ENCODE measurements around the gene GSAP. TPM values are rescaled to one million over a fixed set of nuclear protein-coding genes. Genes with fewer than 3 reads are reported as not detected.

Gene GSAP
- polyA plus RNA-seq, 4 donors: 8.3 to 14.3 (median 11.2) TPM

- DNase-seq (ENCODE audit: low read depth in 4 of 4, low spot score in 2 of 4): no peak
These were observed 24.9 kb upstream of the GSAP start for GRCh38 chr7:77441046-77441445.

GRCh38 chr7:77439572-77439971 lies 23.4 kb upstream of the GSAP start:
- DNase-seq (ENCODE audit: low read depth in 4 of 4, low spot score in 2 of 4): no peak

DNA sequence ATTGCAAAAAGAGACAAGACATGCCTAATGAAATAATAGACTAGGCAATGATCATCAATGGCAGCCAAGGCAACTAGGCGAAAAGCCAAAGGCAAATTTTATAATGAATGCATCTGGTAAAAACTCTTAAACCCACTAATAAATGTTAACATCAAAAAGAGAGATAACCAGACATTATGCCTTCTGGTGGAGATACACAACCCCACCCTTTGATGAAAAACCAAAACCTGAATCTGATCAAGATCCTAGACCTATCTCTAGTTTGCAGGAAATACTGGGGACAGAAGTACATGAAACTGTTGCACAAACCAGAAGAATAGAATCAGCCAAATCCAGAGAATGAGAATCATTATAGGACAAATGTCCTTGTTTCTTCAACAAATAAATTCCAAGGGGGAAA lies 22.0 kb upstream of the GSAP start:
- no peak for DNase-seq (ENCODE audit: low read depth in 4 of 4, low spot score in 2 of 4)

- DNase-seq (ENCODE audit: low read depth in 4 of 4, low spot score in 2 of 4): no peak
These were observed 18.6 kb upstream of the GSAP start for GRCh38 chr7:77434570-77435275.

- DNase-seq (ENCODE audit: low read depth in 4 of 4, low spot score in 2 of 4): no peak
These were observed 17.8 kb upstream of the GSAP start for GRCh38 chr7:77433901-77434300.

- no peak for DNase-seq (ENCODE audit: low read depth in 4 of 4, low spot score in 2 of 4)
These were observed 14.8 kb upstream of the GSAP start for GRCh38 chr7:77430927-77431326.

GRCh38 chr7:77428777-77429231 lies 12.7 kb upstream of the GSAP start:
- no peak for DNase-seq (ENCODE audit: low read depth in 4 of 4, low spot score in 2 of 4)

GRCh38 chr7:77427996-77428603 lies 12.0 kb upstream of the GSAP start:
- no peak for DNase-seq (ENCODE audit: low read depth in 4 of 4, low spot score in 2 of 4)

DNA sequence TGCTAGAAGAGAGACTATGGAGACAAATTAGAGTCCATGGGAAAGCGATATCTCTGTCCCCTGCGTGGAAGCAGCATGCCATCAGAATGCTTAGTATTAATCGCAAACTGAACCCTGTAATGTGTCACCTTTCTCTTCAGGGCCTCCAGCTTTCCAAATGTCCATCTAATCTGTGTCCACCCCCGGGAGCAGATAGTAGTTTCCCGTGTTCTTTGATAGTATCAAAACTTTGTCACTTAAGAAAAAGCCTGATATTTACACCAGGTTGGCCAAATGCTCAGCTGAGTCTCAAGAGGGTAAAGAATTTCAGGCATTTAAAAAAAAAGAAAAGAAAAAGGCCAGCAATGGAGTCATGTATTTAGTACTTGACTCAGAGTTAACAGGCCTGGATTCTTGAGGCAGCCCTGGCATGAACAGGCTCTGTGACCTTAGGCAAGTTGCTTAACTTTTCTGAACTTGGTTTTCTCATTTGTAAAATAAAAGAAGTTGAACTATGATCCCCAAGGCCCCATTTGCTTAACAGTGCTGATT lies 10.4 kb upstream of the GSAP start:
- no peak for DNase-seq (ENCODE audit: low read depth in 4 of 4, low spot score in 2 of 4)

DNA sequence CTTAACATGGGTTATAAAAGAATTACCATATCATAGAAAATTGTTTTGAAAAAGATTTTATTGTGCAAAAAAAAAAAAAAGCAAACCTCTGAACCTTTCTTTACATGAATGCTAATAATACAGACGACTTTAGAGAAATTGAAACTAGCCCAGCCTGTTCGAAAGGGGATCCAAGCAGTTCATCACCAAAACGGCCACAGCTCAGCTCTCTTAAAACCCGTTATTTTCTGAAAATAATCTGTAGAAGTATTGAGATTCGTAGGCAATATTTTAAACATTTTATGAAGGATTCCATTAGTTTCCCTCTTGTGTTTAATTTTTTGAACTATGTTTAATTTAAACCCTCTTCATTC lies 9.9 kb upstream of the GSAP start:
- no peak for DNase-seq (ENCODE audit: low read depth in 4 of 4, low spot score in 2 of 4)

DNA sequence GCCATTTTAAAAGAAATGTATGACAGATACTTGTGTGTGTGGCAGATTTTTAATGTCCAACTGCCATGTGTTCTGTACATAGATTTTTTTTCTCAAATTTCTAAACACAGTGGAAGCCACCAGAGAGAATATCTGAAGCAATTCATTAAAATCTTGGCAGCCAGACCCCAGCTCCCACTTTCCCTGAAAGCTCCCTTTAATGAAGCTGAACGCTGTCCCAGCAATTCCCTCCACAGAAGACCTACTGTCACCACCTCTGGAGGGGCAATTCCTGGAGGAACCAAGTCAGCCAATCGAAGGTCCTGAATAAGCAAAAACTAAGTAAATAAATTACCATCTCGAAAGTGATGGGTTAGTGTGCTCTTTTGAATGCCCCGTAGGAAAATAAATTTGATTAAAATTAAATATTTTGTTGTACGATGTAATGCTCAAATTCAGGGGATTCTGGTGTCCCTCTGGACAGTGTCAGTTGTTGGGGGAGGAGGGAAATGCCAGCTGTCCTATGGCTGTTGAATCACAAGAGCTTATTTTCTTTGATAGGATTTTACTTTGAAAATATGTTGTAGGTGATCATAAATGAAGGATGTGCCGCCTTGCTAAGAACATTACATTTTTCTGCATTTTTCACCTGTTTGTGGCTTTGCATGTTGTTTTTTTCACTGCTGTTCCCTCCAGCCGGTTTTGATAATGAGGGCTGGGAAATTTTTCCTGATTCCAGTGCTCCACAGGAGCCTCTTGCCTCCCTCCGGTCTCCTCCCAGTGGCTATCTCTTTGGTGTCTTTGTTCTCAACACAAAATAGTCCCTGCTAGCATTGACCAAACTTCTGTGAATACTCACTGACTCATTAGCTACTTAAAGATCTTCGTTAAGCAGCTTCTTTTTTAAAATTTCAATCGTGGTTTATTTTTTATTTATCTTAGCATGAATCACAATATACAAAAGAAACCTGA lies 9.2 kb upstream of the GSAP start:
- no peak for DNase-seq (ENCODE audit: low read depth in 4 of 4, low spot score in 2 of 4)

- DNase-seq (ENCODE audit: low read depth in 4 of 4, low spot score in 2 of 4): no peak
These were observed 6.4 kb upstream of the GSAP start for GRCh38 chr7:77422500-77422899.

DNA sequence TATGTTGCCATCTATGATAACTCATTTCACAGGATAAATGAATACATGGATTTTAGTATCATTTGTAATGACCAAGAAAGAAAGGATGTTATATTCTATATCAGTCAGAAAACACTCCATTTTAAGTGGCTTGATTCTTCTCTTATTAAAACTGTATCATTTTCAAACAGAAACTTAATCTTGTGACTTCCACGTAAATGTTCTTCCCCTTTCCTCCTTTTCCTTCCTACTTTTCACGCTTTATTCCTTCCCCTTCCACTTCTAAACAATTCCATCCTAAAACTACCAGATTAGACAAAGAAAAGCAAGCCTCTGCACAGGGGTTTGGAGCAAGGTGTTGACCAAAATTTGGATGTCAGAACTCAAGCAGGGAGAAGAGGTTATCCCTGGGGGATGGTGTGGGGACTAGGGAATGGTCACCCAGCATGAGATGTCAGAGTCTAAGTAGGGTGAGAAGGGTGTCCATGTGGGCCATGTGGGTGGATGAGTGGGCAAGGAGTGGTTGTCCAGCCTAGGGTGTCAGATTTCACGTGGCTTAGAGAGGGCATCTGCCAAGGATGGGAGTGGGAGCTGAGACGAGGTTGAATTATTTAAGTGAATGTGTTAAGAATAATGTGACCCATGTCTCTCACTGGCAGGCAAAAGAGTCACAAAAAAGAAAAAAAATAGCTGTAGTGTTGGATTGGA lies 5.0 kb upstream of the GSAP start:
- no peak for DNase-seq (ENCODE audit: low read depth in 4 of 4, low spot score in 2 of 4)

DNA sequence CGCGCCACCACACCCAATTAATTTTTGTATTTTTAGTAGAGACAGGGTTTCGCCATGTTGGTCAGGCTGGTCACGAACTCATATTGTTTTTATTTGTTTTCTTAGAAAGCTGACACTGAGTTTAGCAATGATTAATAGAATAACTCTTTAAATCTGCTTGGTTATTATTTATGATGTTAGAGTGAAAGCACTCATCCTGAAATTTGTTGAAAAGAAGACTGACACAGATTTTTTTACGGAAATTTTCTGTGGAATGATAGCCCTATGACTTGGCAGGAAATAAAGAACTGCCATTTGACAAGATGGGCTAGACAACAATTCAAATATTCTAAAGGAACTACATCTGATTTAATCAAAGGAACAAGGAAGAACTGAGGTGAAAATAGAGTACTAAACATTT lies 4.3 kb upstream of the GSAP start:
- DNase-seq (ENCODE audit: low read depth in 4 of 4, low spot score in 2 of 4): no peak

GRCh38 chr7:77419102-77419501 lies 3.0 kb upstream of the GSAP start:
- DNase-seq (ENCODE audit: low read depth in 4 of 4, low spot score in 2 of 4): no peak

DNA sequence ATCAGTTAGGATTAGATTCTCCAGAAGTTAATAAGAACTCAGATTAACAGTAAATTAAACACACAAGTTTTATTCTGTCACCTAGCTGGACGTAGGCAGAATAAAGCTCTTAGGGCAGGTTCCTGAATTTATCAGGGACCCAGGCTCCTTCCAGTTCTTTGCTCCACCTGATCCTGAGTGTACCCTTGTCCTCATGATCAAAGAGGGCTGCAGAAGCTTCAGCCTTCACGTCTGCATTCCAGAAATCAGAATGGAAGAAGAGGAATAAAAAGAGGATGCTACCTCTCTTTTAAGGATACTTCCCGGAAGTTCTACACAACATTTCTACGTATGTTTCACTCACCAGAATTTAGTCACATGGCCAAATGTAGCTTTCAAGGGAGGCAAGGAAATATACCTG lies 1.7 kb upstream of the GSAP start:
- DNase-seq (ENCODE audit: low read depth in 4 of 4, low spot score in 2 of 4): no peak

DNA sequence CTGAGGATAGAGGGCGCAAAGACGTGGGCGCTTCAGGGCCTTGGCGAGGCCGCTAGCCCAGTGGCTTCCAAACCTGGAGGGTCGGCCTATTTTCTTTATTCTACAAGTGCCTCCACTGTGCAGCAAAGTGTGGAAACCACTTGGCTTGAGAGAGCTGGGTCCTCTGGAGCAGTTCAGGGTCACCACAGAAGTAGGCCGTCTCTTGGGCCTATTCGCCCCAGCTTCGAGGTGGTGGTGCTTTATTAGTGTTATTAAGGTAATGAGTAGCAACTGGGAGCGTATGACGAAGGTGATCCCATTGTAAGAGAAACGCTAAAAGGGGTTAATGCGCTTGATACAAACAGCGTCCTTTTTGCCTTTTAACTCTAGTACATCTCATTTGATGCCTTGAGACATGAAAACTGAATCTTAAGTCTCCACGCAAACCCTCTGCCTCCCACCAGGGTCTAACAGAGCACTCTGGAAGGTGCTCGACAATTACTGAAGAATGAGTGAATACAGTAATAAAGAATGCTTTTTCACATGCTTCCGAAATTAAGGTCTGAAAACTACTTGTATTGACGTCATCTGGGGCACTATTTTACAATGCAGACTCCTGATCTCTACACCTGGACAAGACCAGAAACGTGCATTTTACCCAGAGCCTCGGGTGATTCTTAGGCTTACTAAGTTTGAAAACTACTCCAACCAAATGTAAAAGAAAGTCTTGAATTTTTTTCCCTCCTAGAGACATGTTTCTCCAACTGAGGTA lies 647 bp upstream of the GSAP start:
- no peak for DNase-seq (ENCODE audit: low read depth in 4 of 4, low spot score in 2 of 4)

DNA sequence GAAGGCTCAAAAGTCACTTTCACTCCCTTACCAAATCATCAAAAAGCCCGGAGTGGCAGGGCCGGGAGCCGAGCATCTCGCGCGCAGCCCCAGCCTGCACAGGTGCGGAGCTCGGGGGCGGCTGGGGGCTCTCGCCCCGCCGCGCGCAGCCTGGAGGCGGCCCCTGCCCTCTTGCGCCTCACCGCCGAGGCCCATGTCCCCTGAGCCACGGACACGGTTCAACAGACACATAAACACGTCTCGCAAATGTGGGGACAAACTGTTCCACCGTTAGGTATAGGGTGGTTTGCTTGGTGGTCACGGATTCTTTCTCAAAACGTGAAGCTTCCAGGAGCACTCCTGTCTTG lies 700 bp downstream of the GSAP start:
- no peak for DNase-seq (ENCODE audit: low read depth in 4 of 4, low spot score in 2 of 4)

DNA sequence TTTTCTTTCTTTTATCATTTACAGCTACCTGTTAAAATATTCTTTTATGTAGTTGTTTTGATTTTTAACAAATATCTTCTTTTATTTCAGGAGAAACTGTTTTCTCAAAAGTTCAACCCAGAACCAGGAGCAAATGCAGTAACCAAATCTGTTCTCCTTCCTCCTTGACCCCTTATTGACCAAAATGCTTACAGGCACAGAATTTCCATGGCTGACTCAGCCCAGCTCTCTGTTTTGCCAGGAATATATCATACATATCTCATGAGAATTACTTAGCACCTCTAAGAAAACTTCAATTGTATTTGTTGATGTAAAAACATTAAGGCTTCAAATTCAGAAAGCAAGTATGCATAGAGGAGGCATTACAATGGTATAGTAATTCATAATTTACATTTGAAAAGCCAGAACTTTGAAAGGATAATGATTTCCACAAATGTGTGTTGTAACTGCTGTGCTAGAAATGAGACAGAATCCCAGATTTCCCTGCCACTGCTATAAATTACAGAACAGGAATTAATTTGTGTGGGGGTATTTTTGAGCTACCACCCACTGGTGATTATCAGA lies 2.2 kb downstream of the GSAP start:
- no peak for DNase-seq (ENCODE audit: low read depth in 4 of 4, low spot score in 2 of 4)

GRCh38 chr7:77413128-77413527 lies 3.0 kb downstream of the GSAP start:
- no peak for DNase-seq (ENCODE audit: low read depth in 4 of 4, low spot score in 2 of 4)
